ENCODE data around the gene PRUNE2.
"Not testable (repeated sequence)": the region's sequence is repeated elsewhere in the genome, so short reads cannot be mapped to it uniquely, and the experiment has no call there.

The PRUNE2 gene

DNA sequence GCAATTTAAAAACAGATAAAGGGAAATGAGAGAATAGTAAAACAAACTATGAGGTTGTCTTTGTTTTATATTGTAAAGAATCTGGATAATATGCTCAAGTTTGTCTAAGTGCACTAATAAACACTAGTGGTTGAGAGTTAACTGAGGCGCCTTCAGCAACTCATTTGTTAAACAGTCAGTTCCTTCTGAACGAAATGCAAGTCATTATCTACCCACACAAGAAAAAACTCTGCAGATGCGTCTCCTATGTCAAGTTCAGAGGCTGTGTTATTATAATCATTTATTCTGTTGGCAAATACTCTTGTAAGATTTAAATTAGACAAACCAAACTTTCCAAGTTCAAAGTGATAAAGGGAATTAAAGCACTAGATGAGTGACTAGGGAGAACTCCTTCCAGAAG, 162.0 kb downstream of the PRUNE2 start:
- DNase-seq (ENCODE audit: low read depth): no peak
- TF ChIP-seq, protein P1, sequence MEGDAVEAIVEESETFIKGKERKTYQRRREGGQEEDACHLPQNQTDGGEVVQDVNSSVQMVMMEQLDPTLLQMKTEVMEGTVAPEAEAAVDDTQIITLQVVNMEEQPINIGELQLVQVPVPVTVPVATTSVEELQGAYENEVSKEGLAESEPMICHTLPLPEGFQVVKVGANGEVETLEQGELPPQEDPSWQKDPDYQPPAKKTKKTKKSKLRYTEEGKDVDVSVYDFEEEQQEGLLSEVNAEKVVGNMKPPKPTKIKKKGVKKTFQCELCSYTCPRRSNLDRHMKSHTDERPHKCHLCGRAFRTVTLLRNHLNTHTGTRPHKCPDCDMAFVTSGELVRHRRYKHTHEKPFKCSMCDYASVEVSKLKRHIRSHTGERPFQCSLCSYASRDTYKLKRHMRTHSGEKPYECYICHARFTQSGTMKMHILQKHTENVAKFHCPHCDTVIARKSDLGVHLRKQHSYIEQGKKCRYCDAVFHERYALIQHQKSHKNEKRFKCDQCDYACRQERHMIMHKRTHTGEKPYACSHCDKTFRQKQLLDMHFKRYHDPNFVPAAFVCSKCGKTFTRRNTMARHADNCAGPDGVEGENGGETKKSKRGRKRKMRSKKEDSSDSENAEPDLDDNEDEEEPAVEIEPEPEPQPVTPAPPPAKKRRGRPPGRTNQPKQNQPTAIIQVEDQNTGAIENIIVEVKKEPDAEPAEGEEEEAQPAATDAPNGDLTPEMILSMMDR (conservative IDR thresholded peaks at IDR 0.05; ENCODE audit: control insufficient read depth, insufficient read depth, low read depth, low read length): no peak
- no peak overlapping the region for H3K4me3 ChIP-seq (ENCODE audit: control insufficient read depth, low read depth, low read length)

DNA sequence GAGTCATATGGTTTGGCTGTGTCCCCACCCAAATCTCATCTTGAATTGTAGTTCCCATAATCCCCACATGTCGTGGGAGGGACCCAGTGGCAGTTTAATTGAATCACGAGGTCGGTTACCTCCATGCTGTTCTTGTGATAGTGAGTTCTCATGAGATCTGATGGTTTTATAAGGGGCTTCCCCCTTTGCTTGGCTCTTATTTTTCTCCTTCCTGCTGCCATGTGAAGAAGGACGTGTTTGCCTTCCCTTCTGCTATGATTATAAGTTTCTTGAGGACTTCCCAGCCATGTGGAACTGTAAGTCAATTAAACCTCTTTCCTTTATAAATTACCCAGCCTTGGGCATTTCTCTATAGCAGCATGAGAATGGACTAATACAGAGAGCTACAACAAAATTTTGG, 163.0 kb downstream of the PRUNE2 start:
- not testable (repeated sequence) for H3K4me3 ChIP-seq (ENCODE audit: control insufficient read depth, low read depth, low read length); DNase-seq (ENCODE audit: low read depth)

DNA sequence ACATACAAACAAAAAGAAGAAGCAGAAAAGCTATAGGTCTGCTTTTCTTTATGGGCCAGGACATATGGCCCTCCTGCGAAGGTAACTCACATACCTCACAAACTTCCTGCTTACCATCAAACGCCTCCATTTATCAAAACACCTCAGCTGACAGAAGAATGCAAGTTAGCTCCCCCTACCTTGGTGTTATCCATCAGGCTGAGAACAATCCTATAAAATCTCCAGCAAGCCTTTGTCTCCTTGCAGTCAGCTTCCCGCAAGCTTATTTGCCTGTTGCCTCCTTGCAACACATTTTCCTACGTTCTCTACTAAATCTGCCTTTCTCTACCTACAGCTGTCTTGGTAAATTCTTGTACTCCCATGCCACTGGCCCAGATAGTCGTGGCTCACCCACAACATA, 164.4 kb downstream of the PRUNE2 start:
- DNase-seq (ENCODE audit: low read depth): no peak
- TF ChIP-seq, protein P1 (conservative IDR thresholded peaks at IDR 0.05; ENCODE audit: control insufficient read depth, insufficient read depth, low read depth, low read length): no peak
- no peak overlapping the region for H3K4me3 ChIP-seq (ENCODE audit: control insufficient read depth, low read depth, low read length)

DNA sequence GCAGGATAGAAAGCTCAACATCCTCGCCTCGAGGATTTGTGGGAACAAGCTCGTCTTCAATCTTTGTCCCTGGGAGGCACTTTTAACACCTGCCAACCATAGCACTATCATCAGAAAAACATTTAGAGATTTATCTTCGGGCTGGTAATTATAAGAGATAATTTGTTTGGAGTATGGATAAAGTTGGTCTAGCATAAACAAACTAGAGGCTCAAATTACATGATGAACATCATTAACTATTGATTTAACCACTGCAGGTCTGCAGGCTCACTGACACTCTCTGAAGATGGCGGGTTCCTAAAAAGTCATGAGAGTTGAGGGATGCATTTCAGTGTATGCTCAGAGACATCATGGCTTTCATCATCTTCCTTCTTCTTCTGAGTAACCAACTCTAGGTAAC, 167.5 kb downstream of the PRUNE2 start:
- H3K4me3 ChIP-seq (ENCODE audit: control insufficient read depth, low read depth, low read length): no peak overlapping the region
- TF ChIP-seq, protein P1 (conservative IDR thresholded peaks at IDR 0.05; ENCODE audit: control insufficient read depth, insufficient read depth, low read depth, low read length): no peak
- DNase-seq (ENCODE audit: low read depth): no peak

DNA sequence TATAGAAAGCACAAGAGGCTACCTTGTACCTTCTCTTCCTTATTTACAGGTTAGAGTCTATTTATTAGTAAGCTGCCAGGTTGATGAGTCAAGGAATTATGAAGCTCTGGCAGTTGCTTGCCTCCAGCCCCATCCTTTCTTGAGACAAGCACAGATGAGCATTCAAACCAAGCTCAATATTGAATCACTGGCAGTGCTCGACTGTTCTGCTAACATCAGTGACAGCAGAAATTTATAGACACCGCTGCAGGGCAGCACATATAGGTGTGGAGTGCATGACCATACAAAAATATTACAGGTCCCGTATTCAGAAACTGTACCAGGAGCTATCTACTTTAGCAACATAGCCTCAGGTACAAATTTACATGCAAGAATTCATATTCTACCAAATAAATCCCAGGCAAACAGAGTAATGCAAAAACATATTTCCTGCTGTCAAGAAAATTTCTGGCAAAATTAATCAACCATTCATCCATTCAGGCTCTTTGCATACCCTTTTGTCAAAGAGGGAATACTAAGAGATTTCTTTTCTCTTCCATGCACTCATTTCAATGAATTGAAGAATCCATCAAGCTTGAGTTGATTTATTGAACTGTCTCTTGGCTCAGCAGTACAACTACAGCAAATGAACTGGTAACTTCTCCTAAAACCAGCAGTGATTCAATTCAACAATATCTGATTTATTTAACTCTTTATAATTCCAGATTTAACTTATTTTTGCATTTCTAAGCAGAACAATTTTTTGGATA, 168.6 kb downstream of the PRUNE2 start:
- no peak overlapping the region for H3K4me3 ChIP-seq (ENCODE audit: control insufficient read depth, low read depth, low read length)
- DNase-seq (ENCODE audit: low read depth): no peak
- TF ChIP-seq, protein P1 (conservative IDR thresholded peaks at IDR 0.05; ENCODE audit: control insufficient read depth, insufficient read depth, low read depth, low read length): no peak

DNA sequence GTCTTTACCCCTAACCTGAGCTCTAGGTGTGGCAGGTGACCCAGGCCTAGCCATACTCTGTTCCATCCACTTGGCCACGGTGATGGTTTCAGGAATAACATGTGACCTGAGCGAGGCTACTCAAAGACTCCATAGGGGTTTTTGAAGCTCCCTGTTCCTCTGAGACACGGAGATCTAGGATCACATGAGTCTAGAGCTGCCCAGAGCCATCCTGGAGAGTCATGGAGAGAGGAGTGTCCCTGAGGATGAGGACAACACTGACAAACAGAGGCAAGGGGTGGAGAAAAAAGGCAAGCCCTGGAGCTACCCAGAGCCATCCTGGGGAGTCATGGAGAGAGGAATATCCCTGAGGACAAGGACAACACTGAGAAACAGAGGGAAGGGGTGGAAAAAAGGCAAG, 171.2 kb downstream of the PRUNE2 start:
- DNase-seq (ENCODE audit: low read depth): no peak
- no peak overlapping the region for H3K4me3 ChIP-seq (ENCODE audit: control insufficient read depth, low read depth, low read length)
- TF ChIP-seq, protein P1 (conservative IDR thresholded peaks at IDR 0.05; ENCODE audit: control insufficient read depth, insufficient read depth, low read depth, low read length): no peak

DNA sequence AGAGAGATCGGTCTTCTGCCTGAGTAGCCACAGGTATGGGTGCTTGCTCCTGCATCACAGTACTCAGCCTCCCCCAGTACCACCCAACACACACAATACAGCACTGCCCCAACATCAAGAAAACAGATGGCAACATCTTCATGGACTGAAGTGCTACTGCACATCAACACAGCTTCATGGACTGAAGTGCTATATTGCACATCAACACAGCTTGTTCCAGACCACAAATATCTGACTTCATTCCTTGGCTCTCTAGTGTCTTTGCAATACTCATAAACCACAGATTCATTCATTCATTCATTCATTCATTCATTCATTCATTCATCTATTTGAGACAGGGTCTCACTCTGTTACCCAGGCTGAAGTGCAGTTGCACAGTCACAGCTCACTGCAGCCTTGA, 172.8 kb downstream of the PRUNE2 start:
- no peak overlapping the region for H3K4me3 ChIP-seq (ENCODE audit: control insufficient read depth, low read depth, low read length)
- TF ChIP-seq, protein P1 (conservative IDR thresholded peaks at IDR 0.05; ENCODE audit: control insufficient read depth, insufficient read depth, low read depth, low read length): no peak
- peak; percentile 36 for DNase-seq (ENCODE audit: low read depth)

Measured in fibroblast of mammary gland (primary cell).